GM12878 (cell line): ENCODE measurements around the gene CD164L2. TPM values are rescaled to one million over a fixed set of nuclear protein-coding genes. Genes with fewer than 3 reads are reported as not detected.

Experiments used
- ATF7 ChIP-seq: fragments of 450-650 bp; IDR thresholded peaks from 2 replicates; pipeline ENCODE4 v1.6.1; 2016; ENCODE audit warnings: low read depth, mild to moderate bottlenecking
- DPF2 ChIP-seq: fragments of 450-650 bp; IDR thresholded peaks from 2 replicates; pipeline ENCODE4 v1.6.1; 2017; ENCODE audit warnings: mild to moderate bottlenecking
- EGR1 ChIP-seq, 2 experiments: IDR thresholded peaks; 1 replicate in 1 of 2; 2 replicates in 1 of 2; pipeline ENCODE4 v1.6.1; 2011 to 2012; ENCODE audit warnings: low read depth in 2 of 2, low read length in 2 of 2, borderline replicate concordance in 1 of 2, mild to moderate bottlenecking in 1 of 2, moderate library complexity in 1 of 2
- GATAD2B ChIP-seq: fragments of 450-650 bp; conservative IDR thresholded peaks from 2 replicates; pipeline ENCODE4 v1.6.1; 2017; ENCODE audit warnings: low read depth, mild to moderate bottlenecking, moderate library complexity
- HDAC6 ChIP-seq: fragments of 200-600 bp; sonication (generic); IDR thresholded peaks from one replicate; pipeline ENCODE4 v1.8.0; 2017; ENCODE audit warnings: antibody characterized with exemption; ENCODE audit not compliant: unreplicated experiment
- IKZF2 ChIP-seq, 2 experiments: fragments of 450-650 bp; IDR thresholded peaks; 2 replicates each; pipeline ENCODE4 v1.6.1; 2017; ENCODE audit warnings: mild to moderate bottlenecking in 2 of 2, moderate library complexity in 2 of 2
- MEF2B ChIP-seq: fragments of 450-650 bp; IDR thresholded peaks from 2 replicates; pipeline ENCODE4 v1.6.1; 2018; ENCODE audit warnings: mild to moderate bottlenecking, moderate library complexity; ENCODE audit not compliant: partially characterized antibody, poor library complexity, severe bottlenecking
- NBN ChIP-seq: fragments of 450-650 bp; IDR thresholded peaks from 2 replicates; pipeline ENCODE4 v1.6.1; 2016
- NFYB ChIP-seq: IDR thresholded peaks from 2 replicates; pipeline ENCODE4 v1.6.1; 2011; ENCODE audit warnings: low read depth, mild to moderate bottlenecking, low read length, improper control_type of control experiment, moderate library complexity; ENCODE audit not compliant: insufficient read depth
- NR2F1 ChIP-seq: fragments of 450-650 bp; conservative IDR thresholded peaks from 2 replicates; pipeline ENCODE4 v1.6.1; 2017; ENCODE audit warnings: mild to moderate bottlenecking
- POLR2AphosphoS2 ChIP-seq: IDR thresholded peaks from 2 replicates; pipeline ENCODE4 v1.6.1; 2011; ENCODE audit warnings: low read depth, mild to moderate bottlenecking, low read length, improper control_type of control experiment, moderate library complexity
- RAD21 ChIP-seq: IDR thresholded peaks from 2 replicates; pipeline ENCODE4 v1.6.1; 2011; ENCODE audit warnings: mild to moderate bottlenecking, low read depth, low read length, moderate library complexity; ENCODE audit not compliant: insufficient read depth
- RAD51 ChIP-seq: fragments of 450-650 bp; IDR thresholded peaks from 2 replicates; pipeline ENCODE4 v1.6.1; 2016; ENCODE audit warnings: moderate library complexity, mild to moderate bottlenecking, inconsistent platforms
- RB1 ChIP-seq: fragments of 450-650 bp; formaldehyde crosslinking; IDR thresholded peaks from 2 replicates; pipeline ENCODE4 v1.6.1; 2017; ENCODE audit warnings: mild to moderate bottlenecking, borderline replicate concordance
- SIN3A ChIP-seq: IDR thresholded peaks from 2 replicates; pipeline ENCODE4 v1.6.1; 2012; ENCODE audit warnings: low read depth, low read length, improper control_type of control experiment
- SMC3 ChIP-seq: IDR thresholded peaks from 2 replicates; pipeline ENCODE4 v1.6.1; 2011; ENCODE audit warnings: low read length, improper control_type of control experiment, borderline replicate concordance
- TARDBP ChIP-seq: IDR thresholded peaks from 2 replicates; pipeline ENCODE4 v1.6.1; 2016; ENCODE audit warnings: borderline replicate concordance
- WRNIP1 ChIP-seq: IDR thresholded peaks from 2 replicates; pipeline ENCODE4 v1.6.1; 2011; ENCODE audit warnings: low read depth, low read length, improper control_type of control experiment, borderline replicate concordance
- ZNF274 ChIP-seq: IDR thresholded peaks from one replicate; pipeline ENCODE4 v1.8.0; 2011; ENCODE audit not compliant: insufficient read length, insufficient read depth
- ZNF622 ChIP-seq: fragments of 450-650 bp; IDR thresholded peaks from 2 replicates; pipeline ENCODE4 v1.6.1; 2017; ENCODE audit warnings: mild to moderate bottlenecking, inconsistent platforms
- ZSCAN29 ChIP-seq: fragments of 450-650 bp; IDR thresholded peaks from 2 replicates; pipeline ENCODE4 v1.6.1; 2017; ENCODE audit warnings: mild to moderate bottlenecking, moderate library complexity
- polyA plus RNA-seq, 11 experiments: library from polyadenylated mRNA; depleted of rRNA in 4 of 11; unstranded in 6 of 11; stranded (reverse) in 5 of 11; fragments of >200 nt; fragmentation: Nextera tagmentation in 4 of 11; fragmentation: Illumina TruSeq in 1 of 11; extraction: Ambion mirVana in 4 of 11; extraction: Trizol in 1 of 11; gene quantifications; 1 replicate in 1 of 11; 2 replicates in 10 of 11; pipeline versions ENCODE4 v1.2.1 to v1.2.3, GENCODE V29; 2011 to 2016; ENCODE audit warnings: inconsistent platforms in 2 of 11, missing spikeins in 2 of 11, low read depth in 1 of 11
- total RNA-seq, 4 experiments: library from RNA; depleted of rRNA in 3 of 4; stranded (reverse); fragments of >200 nt in 3 of 4; fragmentation: Illumina TruSeq in 1 of 4; extraction: Trizol in 1 of 4; gene quantifications; 2 replicates each; pipeline versions ENCODE4 v1.2.1 to v1.2.3, GENCODE V29; 2013 to 2021
- TF ChIP-seq, protein P1 (sequence below): fragments of 450-650 bp; IDR thresholded peaks from 2 replicates; pipeline ENCODE4 v1.6.1; 2017; ENCODE audit warnings: low read depth, mild to moderate bottlenecking, moderate library complexity
- TF ChIP-seq, protein P2 (sequence below): fragments of 450-650 bp; conservative IDR thresholded peaks from 2 replicates; pipeline ENCODE4 v1.6.1; 2017; ENCODE audit warnings: mild to moderate bottlenecking, moderate library complexity
- TF ChIP-seq, protein P3 (sequence below): IDR thresholded peaks from 2 replicates; pipeline ENCODE4 v1.6.1; 2011; ENCODE audit warnings: low read depth, low read length, improper control_type of control experiment, borderline replicate concordance
- TF ChIP-seq, protein P4 (sequence below): IDR thresholded peaks from 2 replicates; pipeline ENCODE4 v1.6.1; 2012; ENCODE audit warnings: low read length, inconsistent platforms

CD164L2 gene
- total and polyA plus RNA-seq, 10 of the 15 experiments (the other 5 are each of a cell fraction or from before 2014, with no cell fraction given), result not detected

DNA sequence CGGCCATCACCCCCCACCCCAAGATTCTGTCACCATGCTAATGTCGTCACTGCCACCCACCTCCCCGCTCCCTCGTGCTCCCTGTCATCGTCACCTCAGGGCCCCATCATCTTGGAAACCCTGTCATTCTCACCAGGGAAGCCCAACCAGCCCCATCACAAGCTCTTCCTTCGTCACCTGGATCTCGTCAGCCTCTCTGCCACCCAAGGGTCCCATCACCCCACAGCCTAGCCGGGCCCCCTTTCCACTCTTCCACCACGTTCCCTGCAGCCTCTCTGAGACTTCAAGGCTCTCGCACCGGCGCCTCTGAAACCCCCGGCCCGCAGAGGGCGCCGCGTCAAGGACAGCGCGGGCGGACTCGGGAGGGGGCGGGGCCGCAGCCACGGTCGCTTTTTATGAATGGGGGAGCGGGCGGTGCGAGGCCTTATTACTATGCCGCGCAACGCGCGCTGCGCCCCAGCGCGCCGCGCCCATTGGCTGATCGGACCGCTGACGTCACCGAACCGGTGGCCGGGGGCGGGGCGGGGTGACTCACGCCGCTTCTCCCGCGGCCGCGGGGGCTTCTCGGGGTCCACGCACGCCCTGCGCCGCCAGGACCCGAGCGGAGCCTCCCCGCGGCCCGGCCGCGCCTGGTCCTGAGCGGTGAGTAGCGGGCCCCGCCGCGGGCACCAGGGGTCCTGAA is 9.1 kb upstream of the CD164L2 start, which contains the start of gene GPR3 (continued):
- TF ChIP-seq GATAD2B, result peak; percentile 82
- peak; percentile 69; the same call in 1 of the 2 replicates for TF ChIP-seq ATF7
- no peak for TF ChIP-seq HDAC6
- no peak for TF ChIP-seq MEF2B
- TF ChIP-seq WRNIP1, result no peak
- TF ChIP-seq ZNF622, result no peak
- TF ChIP-seq, protein P1, sequence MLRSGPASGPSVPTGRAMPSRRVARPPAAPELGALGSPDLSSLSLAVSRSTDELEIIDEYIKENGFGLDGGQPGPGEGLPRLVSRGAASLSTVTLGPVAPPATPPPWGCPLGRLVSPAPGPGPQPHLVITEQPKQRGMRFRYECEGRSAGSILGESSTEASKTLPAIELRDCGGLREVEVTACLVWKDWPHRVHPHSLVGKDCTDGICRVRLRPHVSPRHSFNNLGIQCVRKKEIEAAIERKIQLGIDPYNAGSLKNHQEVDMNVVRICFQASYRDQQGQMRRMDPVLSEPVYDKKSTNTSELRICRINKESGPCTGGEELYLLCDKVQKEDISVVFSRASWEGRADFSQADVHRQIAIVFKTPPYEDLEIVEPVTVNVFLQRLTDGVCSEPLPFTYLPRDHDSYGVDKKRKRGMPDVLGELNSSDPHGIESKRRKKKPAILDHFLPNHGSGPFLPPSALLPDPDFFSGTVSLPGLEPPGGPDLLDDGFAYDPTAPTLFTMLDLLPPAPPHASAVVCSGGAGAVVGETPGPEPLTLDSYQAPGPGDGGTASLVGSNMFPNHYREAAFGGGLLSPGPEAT, result no peak
- TF ChIP-seq SIN3A, result peak; percentile 27; the same call in 1 of the 2 replicates
- no peak for TF ChIP-seq IKZF2 (IDR thresholded peaks at IDR 0.05)
- TF ChIP-seq NFYB, result peak; percentile 82
- TF ChIP-seq, protein P2, sequence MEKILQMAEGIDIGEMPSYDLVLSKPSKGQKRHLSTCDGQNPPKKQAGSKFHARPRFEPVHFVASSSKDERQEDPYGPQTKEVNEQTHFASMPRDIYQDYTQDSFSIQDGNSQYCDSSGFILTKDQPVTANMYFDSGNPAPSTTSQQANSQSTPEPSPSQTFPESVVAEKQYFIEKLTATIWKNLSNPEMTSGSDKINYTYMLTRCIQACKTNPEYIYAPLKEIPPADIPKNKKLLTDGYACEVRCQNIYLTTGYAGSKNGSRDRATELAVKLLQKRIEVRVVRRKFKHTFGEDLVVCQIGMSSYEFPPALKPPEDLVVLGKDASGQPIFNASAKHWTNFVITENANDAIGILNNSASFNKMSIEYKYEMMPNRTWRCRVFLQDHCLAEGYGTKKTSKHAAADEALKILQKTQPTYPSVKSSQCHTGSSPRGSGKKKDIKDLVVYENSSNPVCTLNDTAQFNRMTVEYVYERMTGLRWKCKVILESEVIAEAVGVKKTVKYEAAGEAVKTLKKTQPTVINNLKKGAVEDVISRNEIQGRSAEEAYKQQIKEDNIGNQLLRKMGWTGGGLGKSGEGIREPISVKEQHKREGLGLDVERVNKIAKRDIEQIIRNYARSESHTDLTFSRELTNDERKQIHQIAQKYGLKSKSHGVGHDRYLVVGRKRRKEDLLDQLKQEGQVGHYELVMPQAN, result peak; percentile 64; the same call in 1 of the 2 replicates
- TF ChIP-seq, protein P3, sequence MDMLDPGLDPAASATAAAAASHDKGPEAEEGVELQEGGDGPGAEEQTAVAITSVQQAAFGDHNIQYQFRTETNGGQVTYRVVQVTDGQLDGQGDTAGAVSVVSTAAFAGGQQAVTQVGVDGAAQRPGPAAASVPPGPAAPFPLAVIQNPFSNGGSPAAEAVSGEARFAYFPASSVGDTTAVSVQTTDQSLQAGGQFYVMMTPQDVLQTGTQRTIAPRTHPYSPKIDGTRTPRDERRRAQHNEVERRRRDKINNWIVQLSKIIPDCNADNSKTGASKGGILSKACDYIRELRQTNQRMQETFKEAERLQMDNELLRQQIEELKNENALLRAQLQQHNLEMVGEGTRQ, result no peak
- peak; percentile 31 for TF ChIP-seq RAD21
- TF ChIP-seq EGR1 (IDR thresholded peaks at IDR 0.05; ENCODE audit: borderline replicate concordance in 1 of 2, low read depth in 2 of 2, low read length in 2 of 2), result peak in 1 of 2 experiments; percentile 50; a peak in 1 of 3 replicates
- peak; percentile 39; the same call in 1 of the 2 replicates for TF ChIP-seq SMC3
- no peak for TF ChIP-seq ZNF274
- TF ChIP-seq RB1, result no peak; the same call in 1 of the 2 replicates
- TF ChIP-seq, protein P4, sequence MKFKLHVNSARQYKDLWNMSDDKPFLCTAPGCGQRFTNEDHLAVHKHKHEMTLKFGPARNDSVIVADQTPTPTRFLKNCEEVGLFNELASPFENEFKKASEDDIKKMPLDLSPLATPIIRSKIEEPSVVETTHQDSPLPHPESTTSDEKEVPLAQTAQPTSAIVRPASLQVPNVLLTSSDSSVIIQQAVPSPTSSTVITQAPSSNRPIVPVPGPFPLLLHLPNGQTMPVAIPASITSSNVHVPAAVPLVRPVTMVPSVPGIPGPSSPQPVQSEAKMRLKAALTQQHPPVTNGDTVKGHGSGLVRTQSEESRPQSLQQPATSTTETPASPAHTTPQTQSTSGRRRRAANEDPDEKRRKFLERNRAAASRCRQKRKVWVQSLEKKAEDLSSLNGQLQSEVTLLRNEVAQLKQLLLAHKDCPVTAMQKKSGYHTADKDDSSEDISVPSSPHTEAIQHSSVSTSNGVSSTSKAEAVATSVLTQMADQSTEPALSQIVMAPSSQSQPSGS, result no peak
- TF ChIP-seq POLR2AphosphoS2, result no peak
- TF ChIP-seq NBN, result no peak
- TF ChIP-seq TARDBP, result no peak
- peak; percentile 66 for TF ChIP-seq DPF2
- peak; percentile 59; the same call in 1 of the 2 replicates for TF ChIP-seq NR2F1
- TF ChIP-seq ZSCAN29, result no peak
- TF ChIP-seq RAD51, result no peak
